Vagina (tissue), 2 donors: ENCODE data around the gene AOC3.

Source experiments
- CTCF ChIP-seq, 3 experiments: fragments of 450-650 bp in 2 of 3; fragments of 200-600 bp in 1 of 3; sonication (generic) in 1 of 3; IDR thresholded peaks; one replicate each; pipeline ENCODE4 v1.5.1; 2017 to 2019; ENCODE audit warnings: antibody characterized with exemption in 3 of 3, mild to moderate bottlenecking in 2 of 3, moderate library complexity in 2 of 3
- POLR2A ChIP-seq, 2 donors: fragments of 450-650 bp; IDR thresholded peaks; one replicate each; pipeline ENCODE4 v1.6.1; 2017; ENCODE audit warnings: antibody characterized with exemption in 2 of 2, mild to moderate bottlenecking in 2 of 2, moderate library complexity in 2 of 2
- POLR2AphosphoS5 ChIP-seq, 2 donors: sonication (generic); formaldehyde crosslinking; IDR thresholded peaks; one replicate each; pipeline ENCODE4 v1.9.0; 2017; ENCODE audit warnings: antibody characterized with exemption in 2 of 2, mild to moderate bottlenecking in 2 of 2, low read depth in 1 of 2; ENCODE audit not compliant: insufficient read depth in 1 of 2

GRCh38 chr17:42882166-42882565 lies 31.2 kb downstream of the AOC3 start:
- no peak for TF ChIP-seq CTCF (IDR thresholded peaks at IDR 0.05)
- no peak for TF ChIP-seq POLR2A (IDR thresholded peaks at IDR 0.05)
- TF ChIP-seq POLR2AphosphoS5 (IDR thresholded peaks at IDR 0.05; ENCODE audit: insufficient read depth in 1 of 2, low read depth in 1 of 2): no peak
